Breast epithelium (tissue), 3 donors: ENCODE measurements around the gene SFT2D3.

ENCODE experiments used
- CTCF ChIP-seq, 3 donors: fragments of 450-650 bp; IDR thresholded peaks; one replicate each; pipeline ENCODE4 v1.5.1; 2016 to 2017; ENCODE audit warnings: antibody characterized with exemption in 3 of 3, mild to moderate bottlenecking in 3 of 3, moderate library complexity in 3 of 3
- POLR2AphosphoS5 ChIP-seq, 3 donors: sonication (generic); formaldehyde crosslinking; IDR thresholded peaks; one replicate each; pipeline ENCODE4 v1.6.1; 2017; ENCODE audit warnings: antibody characterized with exemption in 3 of 3

- TF ChIP-seq CTCF (IDR thresholded peaks at IDR 0.05) (no peak), POLR2AphosphoS5 (IDR thresholded peaks at IDR 0.05) (no peak)
Observed at GRCh38 chr2:127681976-127682857, 19.1 kb upstream of the SFT2D3 start.
